Measurements from ENCODE around the gene GRWD1. TPM values are rescaled to one million over a fixed set of nuclear protein-coding genes. Genes with fewer than 3 reads are reported as not detected.

The GRWD1 gene
- total RNA-seq, 1 donor from 2014 or later, result 89.1 TPM

- intact Hi-C loops (cut with micrococcal nuclease), result no loop called here
- peak overlapping the region; percentile 61 for H3K4me3 Mint-ChIP-seq
Measured at GRCh38 chr19:48442116-48443035, 3.4 kb upstream of the GRWD1 start.

GRCh38 chr19:48443256-48443655 lies 2.5 kb upstream of the GRWD1 start:
- DNase-seq, result peak; percentile 72
- no peak overlapping the region for H3K4me3 Mint-ChIP-seq
- intact Hi-C loops (cut with micrococcal nuclease), result no loop called here

More at GRCh38 chr19:48442116-48443035, 3.4 kb upstream of the GRWD1 start:
- peaks cover 20% of the 10 kb centered on the region for H3K4me1 Mint-ChIP-seq
- H3K27ac Mint-ChIP-seq, result peak overlapping the region; percentile 41
- H3K27me3 Mint-ChIP-seq, result peaks cover 33% of the 10 kb centered on the region
- H3K36me3 Mint-ChIP-seq (ENCODE audit: low read depth), result peaks cover 14% of the 10 kb centered on the region
- no peaks in the 10 kb centered on the region for H3K9me3 Mint-ChIP-seq
- no peak for DNase-seq

GRCh38 chr19:48443731-48444128 lies 2.1 kb upstream of the GRWD1 start:
- H3K4me1 Mint-ChIP-seq, result peaks cover 23% of the 10 kb centered on the region
- H3K27ac Mint-ChIP-seq, result no peak overlapping the region
- H3K4me3 Mint-ChIP-seq, result no peak overlapping the region
- intact Hi-C loops (cut with micrococcal nuclease), result loop anchor here (2.0 kb wide), 2 partner anchors 25 to 53 kb away; partner anchors contain the start of gene KDELR1
- H3K9me3 Mint-ChIP-seq, result no peaks in the 10 kb centered on the region
- no peak for DNase-seq
- peaks cover 28% of the 10 kb centered on the region for H3K36me3 Mint-ChIP-seq (ENCODE audit: low read depth)
- peaks cover 27% of the 10 kb centered on the region for H3K27me3 Mint-ChIP-seq

More at GRCh38 chr19:48443256-48443655, 2.5 kb upstream of the GRWD1 start:
- Mint-ChIP-seq H3K27me3 (peaks cover 27% of the 10 kb centered on the region), H3K27ac (no peak overlapping the region), H3K4me1 (peaks cover 20% of the 10 kb centered on the region), H3K36me3 (ENCODE audit: low read depth) (peaks cover 23% of the 10 kb centered on the region), H3K9me3 (no peaks in the 10 kb centered on the region)

GRCh38 chr19:48444129-48444935 lies 1.5 kb upstream of the GRWD1 start:
- H3K4me1 Mint-ChIP-seq, result peaks cover 23% of the 10 kb centered on the region
- peak; percentile 65 for DNase-seq
- H3K9me3 Mint-ChIP-seq, result no peaks in the 10 kb centered on the region
- H3K4me3 Mint-ChIP-seq, result peak overlapping the region; percentile 96
- intact Hi-C loops (cut with micrococcal nuclease), result loop anchor here (2.0 kb wide), 2 partner anchors 26 to 54 kb away; partner anchors contain the start of gene KDELR1
- H3K36me3 Mint-ChIP-seq (ENCODE audit: low read depth), result peaks cover 33% of the 10 kb centered on the region
- peak overlapping the region; percentile 45 for H3K27ac Mint-ChIP-seq
- peaks cover 25% of the 10 kb centered on the region for H3K27me3 Mint-ChIP-seq

- peaks cover 37% of the 10 kb centered on the region for H3K36me3 Mint-ChIP-seq (ENCODE audit: low read depth)
- peak overlapping the region; percentile 96 for H3K4me3 Mint-ChIP-seq
- peaks cover 23% of the 10 kb centered on the region for H3K4me1 Mint-ChIP-seq
- DNase-seq, result no peak
- peak overlapping the region; percentile 97 for H3K27ac Mint-ChIP-seq
- intact Hi-C loops (cut with micrococcal nuclease), result loop anchor here (1.0 to 2.0 kb wide), 4 partner anchors 26 to 124 kb away; partner anchors contain the start of genes KDELR1 and TMEM143
- H3K9me3 Mint-ChIP-seq, result no peaks in the 10 kb centered on the region
- peaks cover 25% of the 10 kb centered on the region for H3K27me3 Mint-ChIP-seq
Measured at GRCh38 chr19:48444936-48445200, 915 bp upstream of the GRWD1 start.

- H3K27ac Mint-ChIP-seq, result peak overlapping the region; percentile 97
- H3K27me3 Mint-ChIP-seq, result peaks cover 25% of the 10 kb centered on the region
- H3K36me3 Mint-ChIP-seq (ENCODE audit: low read depth), result peaks cover 38% of the 10 kb centered on the region
- peak overlapping the region; percentile 96 for H3K4me3 Mint-ChIP-seq
- intact Hi-C loops (cut with micrococcal nuclease), result loop anchor here (1.0 to 2.0 kb wide), 4 partner anchors 26 to 124 kb away; partner anchors contain the start of genes KDELR1 and TMEM143
- H3K9me3 Mint-ChIP-seq, result no peaks in the 10 kb centered on the region
- H3K4me1 Mint-ChIP-seq, result peaks cover 23% of the 10 kb centered on the region
- DNase-seq, result no peak
Measured at GRCh38 chr19:48445256-48445605, 552 bp upstream of the GRWD1 start.

- Mint-ChIP-seq H3K4me3 (peak overlapping the region; percentile 96), H3K27me3 (peaks cover 21% of the 10 kb centered on the region), H3K9me3 (no peaks in the 10 kb centered on the region), H3K4me1 (peaks cover 23% of the 10 kb centered on the region), H3K36me3 (ENCODE audit: low read depth) (peaks cover 43% of the 10 kb centered on the region), H3K27ac (peak overlapping the region; percentile 97)
- DNase-seq, result no peak
- intact Hi-C loops (cut with micrococcal nuclease), result loop anchor here (1.0 kb wide), 1 partner anchor 23 kb away; the partner anchor contains the start of gene CYTH2
Measured at GRCh38 chr19:48446579-48446978, 796 bp downstream of the GRWD1 start.

- Mint-ChIP-seq H3K4me1 (peaks cover 23% of the 10 kb centered on the region), H3K9me3 (no peaks in the 10 kb centered on the region), H3K27ac (no peak overlapping the region), H3K4me3 (no peak overlapping the region), H3K27me3 (peaks cover 14% of the 10 kb centered on the region), H3K36me3 (ENCODE audit: low read depth) (peaks cover 53% of the 10 kb centered on the region)
- intact Hi-C loops (cut with micrococcal nuclease), result no loop called here
- DNase-seq, result no peak
Measured at GRCh38 chr19:48448563-48448962, 2.8 kb downstream of the GRWD1 start.

GRCh38 chr19:48450441-48450840 lies 4.7 kb downstream of the GRWD1 start:
- no peaks in the 10 kb centered on the region for H3K9me3 Mint-ChIP-seq
- peaks cover 2% of the 10 kb centered on the region for H3K27me3 Mint-ChIP-seq
- no peak overlapping the region for H3K4me3 Mint-ChIP-seq
- peaks cover 62% of the 10 kb centered on the region for H3K36me3 Mint-ChIP-seq (ENCODE audit: low read depth)
- peaks cover 12% of the 10 kb centered on the region for H3K4me1 Mint-ChIP-seq
- DNase-seq, result no peak
- H3K27ac Mint-ChIP-seq, result no peak overlapping the region
- intact Hi-C loops (cut with micrococcal nuclease), result no loop called here

- DNase-seq, result no peak
- intact Hi-C loops (cut with micrococcal nuclease), result no loop called here
- Mint-ChIP-seq H3K36me3 (ENCODE audit: low read depth) (peaks cover 60% of the 10 kb centered on the region), H3K9me3 (no peaks in the 10 kb centered on the region), H3K27me3 (no peaks in the 10 kb centered on the region), H3K4me1 (peaks cover 8% of the 10 kb centered on the region), H3K27ac (no peak overlapping the region), H3K4me3 (no peak overlapping the region)
Measured at GRCh38 chr19:48450863-48451262, 5.1 kb downstream of the GRWD1 start.

- Mint-ChIP-seq H3K27ac (no peak overlapping the region), H3K9me3 (no peaks in the 10 kb centered on the region), H3K27me3 (no peaks in the 10 kb centered on the region), H3K36me3 (ENCODE audit: low read depth) (peaks cover 52% of the 10 kb centered on the region), H3K4me1 (peaks cover 6% of the 10 kb centered on the region), H3K4me3 (no peak overlapping the region)
- DNase-seq, result no peak
- intact Hi-C loops (cut with micrococcal nuclease), result no loop called here
Measured at GRCh38 chr19:48451624-48452023, 5.8 kb downstream of the GRWD1 start.

- Mint-ChIP-seq H3K27ac (no peak overlapping the region), H3K27me3 (no peaks in the 10 kb centered on the region), H3K36me3 (ENCODE audit: low read depth) (peaks cover 51% of the 10 kb centered on the region), H3K9me3 (no peaks in the 10 kb centered on the region), H3K4me3 (no peak overlapping the region), H3K4me1 (peaks cover 6% of the 10 kb centered on the region)
- intact Hi-C loops (cut with micrococcal nuclease), result no loop called here
- DNase-seq, result no peak
Measured at GRCh38 chr19:48452289-48453190, 6.8 kb downstream of the GRWD1 start.

GRCh38 chr19:48454150-48454730 lies 8.5 kb downstream of the GRWD1 start:
- H3K4me1 Mint-ChIP-seq, result peaks cover 3% of the 10 kb centered on the region
- H3K27ac Mint-ChIP-seq, result no peak overlapping the region
- H3K9me3 Mint-ChIP-seq, result no peaks in the 10 kb centered on the region
- H3K27me3 Mint-ChIP-seq, result no peaks in the 10 kb centered on the region
- intact Hi-C loops (cut with micrococcal nuclease), result no loop called here
- peaks cover 39% of the 10 kb centered on the region for H3K36me3 Mint-ChIP-seq (ENCODE audit: low read depth)
- H3K4me3 Mint-ChIP-seq, result no peak overlapping the region
- no peak for DNase-seq

All from activated CD4-positive, alpha-beta T cell treated with anti-CD3 and anti-CD28 coated beads, Interleukin-2, amount 10 ng/mL, durations not matched to agents 24 days and 14 days (primary cell).